ENCODE data around the gene TMEM89. TPM values are rescaled to one million over a fixed set of nuclear protein-coding genes. Genes with fewer than 3 reads are reported as not detected.

TMEM89 gene
- total and polyA plus RNA-seq, 3 donors from 2014 or later, result 8.7 to 16.1 (median 14.8) TPM

DNA sequence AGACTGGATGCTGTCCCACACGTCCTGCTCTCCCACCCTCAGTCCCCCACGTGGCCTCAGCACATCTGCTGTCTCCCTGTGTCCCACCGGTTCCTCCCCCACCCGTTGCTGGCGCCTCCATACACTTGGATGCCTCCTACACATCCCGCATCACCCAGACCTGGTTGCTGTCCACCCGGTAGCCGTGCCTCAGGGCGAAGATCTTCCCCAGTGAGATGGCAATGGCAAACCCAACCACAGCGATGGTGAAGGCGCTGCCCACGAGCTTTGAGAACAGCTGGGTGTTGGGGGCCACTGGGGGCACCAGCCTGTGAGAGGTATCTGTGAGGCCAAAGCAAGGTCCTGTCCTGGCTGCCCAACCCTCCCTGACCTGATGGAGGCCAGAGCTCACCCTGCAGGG lies 9.3 kb upstream of the TMEM89 start:
- H3K4me1 ChIP-seq, result peaks cover 4% of the 10 kb centered on the region
- H3K36me3 ChIP-seq (ENCODE audit: low read depth, missing control alignments), result no peaks in the 10 kb centered on the region
- 77 to 79% methylated on average over 8 to 12 of the region's 12 CpGs for WGBS, 2 donors
- intact Hi-C loops (cut with DNase I; ENCODE audit: low total_unique reads), result no loop called here
- no peaks in the 10 kb centered on the region for H3K27me3 ChIP-seq
- H3K4me3 ChIP-seq, result no peak overlapping the region
- no peaks in the 10 kb centered on the region for H3K9me3 ChIP-seq
- H3K27ac ChIP-seq, result no peak overlapping the region
- TF ChIP-seq, protein P1, sequence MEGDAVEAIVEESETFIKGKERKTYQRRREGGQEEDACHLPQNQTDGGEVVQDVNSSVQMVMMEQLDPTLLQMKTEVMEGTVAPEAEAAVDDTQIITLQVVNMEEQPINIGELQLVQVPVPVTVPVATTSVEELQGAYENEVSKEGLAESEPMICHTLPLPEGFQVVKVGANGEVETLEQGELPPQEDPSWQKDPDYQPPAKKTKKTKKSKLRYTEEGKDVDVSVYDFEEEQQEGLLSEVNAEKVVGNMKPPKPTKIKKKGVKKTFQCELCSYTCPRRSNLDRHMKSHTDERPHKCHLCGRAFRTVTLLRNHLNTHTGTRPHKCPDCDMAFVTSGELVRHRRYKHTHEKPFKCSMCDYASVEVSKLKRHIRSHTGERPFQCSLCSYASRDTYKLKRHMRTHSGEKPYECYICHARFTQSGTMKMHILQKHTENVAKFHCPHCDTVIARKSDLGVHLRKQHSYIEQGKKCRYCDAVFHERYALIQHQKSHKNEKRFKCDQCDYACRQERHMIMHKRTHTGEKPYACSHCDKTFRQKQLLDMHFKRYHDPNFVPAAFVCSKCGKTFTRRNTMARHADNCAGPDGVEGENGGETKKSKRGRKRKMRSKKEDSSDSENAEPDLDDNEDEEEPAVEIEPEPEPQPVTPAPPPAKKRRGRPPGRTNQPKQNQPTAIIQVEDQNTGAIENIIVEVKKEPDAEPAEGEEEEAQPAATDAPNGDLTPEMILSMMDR (IDR thresholded peaks at IDR 0.05), result no peak
- no peak for TF ChIP-seq POLR2A (IDR thresholded peaks at IDR 0.05)
- no peak for DNase-seq

DNA sequence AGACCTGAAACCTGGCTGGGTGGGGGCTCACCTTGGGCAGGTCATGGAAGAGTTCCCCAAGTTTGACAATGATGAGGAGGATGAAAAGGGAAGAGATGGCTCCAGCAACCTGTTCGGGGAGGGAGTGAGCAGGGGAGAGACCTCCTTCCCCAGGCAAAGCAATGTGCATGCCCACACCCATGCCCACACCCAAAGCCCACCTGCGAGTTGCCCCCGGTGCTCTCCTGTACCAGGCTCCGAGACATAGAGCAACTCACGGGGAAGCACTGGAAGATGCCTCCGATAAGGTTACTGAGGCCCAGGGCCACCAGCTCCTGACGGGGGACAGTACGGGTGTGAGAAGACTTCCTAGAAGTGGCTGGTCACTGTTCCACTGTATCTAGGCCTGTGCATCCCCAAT lies 8.8 kb upstream of the TMEM89 start:
- Histone ChIP-seq H3K4me1 (peaks cover 4% of the 10 kb centered on the region), H3K4me3 (no peak overlapping the region), H3K27me3 (no peaks in the 10 kb centered on the region), H3K9me3 (no peaks in the 10 kb centered on the region), H3K27ac (no peak overlapping the region), H3K36me3 (ENCODE audit: low read depth, missing control alignments) (no peaks in the 10 kb centered on the region)
- intact Hi-C loops (cut with DNase I; ENCODE audit: low total_unique reads), result no loop called here
- 88 to 100% methylated on average over 8 of the region's 8 CpGs for WGBS, 2 donors
- TF ChIP-seq, protein P1 (IDR thresholded peaks at IDR 0.05), result no peak
- TF ChIP-seq POLR2A (IDR thresholded peaks at IDR 0.05), result no peak
- DNase-seq, result no peak

DNA sequence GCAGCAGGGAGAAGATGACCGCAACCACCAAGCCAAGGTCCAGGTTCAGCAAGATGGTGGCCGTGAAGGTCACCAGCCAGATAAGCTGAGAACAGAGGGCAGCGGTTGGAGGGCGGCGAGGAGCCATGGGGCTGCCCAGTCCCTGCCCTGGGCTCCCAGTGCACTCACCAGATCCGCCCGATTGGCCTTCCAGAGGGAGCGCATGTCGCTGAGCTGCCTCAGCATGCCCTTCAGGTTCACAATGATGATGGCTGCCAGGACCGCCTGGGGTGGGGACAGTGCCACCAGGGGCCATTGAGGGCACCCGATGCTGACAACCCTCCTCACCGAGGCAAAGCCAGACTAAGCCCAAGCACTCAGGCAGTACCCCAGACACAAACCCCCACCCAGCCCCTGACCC lies 8.3 kb upstream of the TMEM89 start:
- intact Hi-C loops (cut with DNase I; ENCODE audit: low total_unique reads), result no loop called here
- 95% methylated on average over 12 of the region's 12 CpGs for WGBS, 2 donors
- Histone ChIP-seq H3K27ac (no peak overlapping the region), H3K9me3 (no peaks in the 10 kb centered on the region), H3K4me1 (peaks cover 4% of the 10 kb centered on the region), H3K27me3 (no peaks in the 10 kb centered on the region), H3K36me3 (ENCODE audit: low read depth, missing control alignments) (no peaks in the 10 kb centered on the region), H3K4me3 (no peak overlapping the region)
- DNase-seq, result no peak
- TF ChIP-seq POLR2A (IDR thresholded peaks at IDR 0.05), result no peak
- TF ChIP-seq, protein P1 (IDR thresholded peaks at IDR 0.05), result no peak

DNA sequence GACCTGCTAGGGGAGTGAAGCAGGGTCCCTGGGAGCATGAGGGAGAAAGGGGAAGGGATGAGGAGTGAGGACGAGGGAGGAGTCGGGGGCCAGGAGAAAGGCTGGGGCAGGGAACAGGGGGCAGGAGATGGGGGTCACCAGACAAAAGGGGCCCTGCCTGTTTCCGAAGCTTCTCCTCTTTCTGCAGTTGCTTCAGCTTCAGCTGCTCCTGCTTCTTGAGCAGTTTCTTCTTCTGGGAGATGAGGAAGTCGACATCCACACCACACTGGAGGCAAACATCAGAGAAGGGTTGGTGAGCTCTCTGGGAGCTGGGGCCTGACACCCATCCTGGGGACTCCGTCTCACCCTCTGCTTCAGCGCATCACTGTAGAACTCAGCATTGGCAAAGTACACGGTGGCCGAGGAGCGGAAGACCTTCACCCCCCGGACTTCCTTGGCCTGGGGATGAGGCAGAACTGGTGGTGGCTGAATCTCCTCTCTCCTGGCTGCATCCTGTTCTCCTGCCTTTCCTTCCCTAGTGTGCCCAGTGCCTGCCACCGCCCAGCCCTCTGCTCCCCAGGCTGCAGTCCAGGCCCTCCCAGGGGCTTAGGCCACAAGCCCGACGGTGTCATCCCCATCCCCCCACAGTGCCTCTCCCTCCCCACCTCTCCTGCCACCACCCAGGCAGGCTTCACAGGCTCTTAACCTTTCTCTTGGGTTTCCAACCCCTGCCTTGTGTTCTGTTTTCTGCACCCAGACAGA lies 6.9 kb upstream of the TMEM89 start:
- intact Hi-C loops (cut with DNase I; ENCODE audit: low total_unique reads), result no loop called here
- no peaks in the 10 kb centered on the region for H3K27me3 ChIP-seq
- TF ChIP-seq POLR2A (IDR thresholded peaks at IDR 0.05), result no peak
- TF ChIP-seq, protein P1 (IDR thresholded peaks at IDR 0.05), result no peak
- no peak overlapping the region for H3K27ac ChIP-seq
- H3K4me1 ChIP-seq, result no peaks in the 10 kb centered on the region
- 75 to 81% methylated on average over 13 of the region's 13 CpGs for WGBS, 2 donors
- H3K36me3 ChIP-seq (ENCODE audit: low read depth, missing control alignments), result no peaks in the 10 kb centered on the region
- DNase-seq, result no peak
- H3K9me3 ChIP-seq, result no peaks in the 10 kb centered on the region
- no peak overlapping the region for H3K4me3 ChIP-seq

DNA sequence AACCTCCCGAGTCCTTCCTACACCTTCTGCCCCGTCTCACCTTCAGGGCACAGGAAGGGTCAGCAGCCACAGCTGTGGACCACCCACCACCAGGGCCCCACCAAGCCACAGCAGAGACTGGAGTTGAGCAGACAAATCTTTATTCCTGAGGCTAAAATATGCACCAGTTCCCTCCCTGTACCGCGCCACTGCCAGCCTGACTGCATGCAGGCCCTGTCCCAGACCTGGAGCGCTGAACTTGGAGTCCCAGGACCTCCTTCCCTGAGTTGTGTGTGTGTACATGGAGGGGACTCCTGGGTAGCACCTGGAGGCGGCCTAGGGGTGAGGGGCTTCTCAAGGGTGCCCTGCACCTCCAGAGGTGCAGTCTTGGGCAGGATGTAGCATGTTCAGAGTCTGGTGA lies 4.0 kb upstream of the TMEM89 start:
- no peaks in the 10 kb centered on the region for H3K4me1 ChIP-seq
- intact Hi-C loops (cut with DNase I; ENCODE audit: low total_unique reads), result no loop called here
- no peak for DNase-seq
- H3K27ac ChIP-seq, result no peak overlapping the region
- no peak for TF ChIP-seq POLR2A (IDR thresholded peaks at IDR 0.05)
- TF ChIP-seq, protein P1 (IDR thresholded peaks at IDR 0.05), result no peak
- H3K36me3 ChIP-seq (ENCODE audit: low read depth, missing control alignments), result no peaks in the 10 kb centered on the region
- no peaks in the 10 kb centered on the region for H3K9me3 ChIP-seq
- 88 to 90% methylated on average over 6 of the region's 6 CpGs for WGBS, 2 donors
- no peak overlapping the region for H3K4me3 ChIP-seq
- no peaks in the 10 kb centered on the region for H3K27me3 ChIP-seq
